Neural progenitor cell (in vitro differentiated cells): Measurements from ENCODE around the gene UVSSA. TPM values are rescaled to one million over a fixed set of nuclear protein-coding genes. Genes with fewer than 3 reads are reported as not detected.

Experiments
- DNase-seq: peaks from one replicate; pipeline ENCODE4 v3.0.0-alpha.2; 2016; ENCODE audit warnings: low spot score
- H2AFZ ChIP-seq: fragments of 200-600 bp; sonication (generic); replicated peaks from 2 replicates; pipeline ENCODE4 v1.6.1; 2016; ENCODE audit warnings: antibody characterized with exemption
- H3F3A ChIP-seq: fragments of 200-600 bp; sonication (generic); 2 replicates; pipeline ENCODE4 v1.6.1; 2016; ENCODE audit warnings: antibody characterized with exemption, low read depth
- H3K27ac ChIP-seq: fragments of 200-600 bp; sonication (generic); 2 replicates; pipeline ENCODE4 v1.5.1; 2016; ENCODE audit warnings: mild to moderate bottlenecking
- H3K27me3 ChIP-seq: fragments of 200-600 bp; sonication (generic); 2 replicates; pipeline ENCODE4 v1.6.1; 2016; ENCODE audit warnings: mild to moderate bottlenecking, moderate library complexity
- H3K36me3 ChIP-seq: fragments of 200-600 bp; sonication (generic); 2 replicates; pipeline ENCODE4 v1.5.1; 2016
- H3K4me1 ChIP-seq: fragments of 200-600 bp; sonication (generic); 2 replicates; pipeline ENCODE4 v1.6.1; 2016; ENCODE audit warnings: mixed run types
- H3K4me2 ChIP-seq: fragments of 200-600 bp; sonication (generic); 2 replicates; pipeline ENCODE4 v1.6.1; 2016
- H3K4me3 ChIP-seq: fragments of 200-600 bp; sonication (generic); 2 replicates; pipeline ENCODE4 v1.5.1; 2016
- H3K79me2 ChIP-seq: fragments of 200-600 bp; sonication (generic); 2 replicates; pipeline ENCODE4 v1.6.1; 2016; ENCODE audit warnings: low read depth
- H3K9ac ChIP-seq: fragments of 200-600 bp; sonication (generic); 2 replicates; pipeline ENCODE4 v1.6.1; 2016
- H3K9me3 ChIP-seq: fragments of 200-600 bp; sonication (generic); 2 replicates; pipeline ENCODE4 v1.5.1; 2016; ENCODE audit warnings: low read depth
- H4K20me1 ChIP-seq: fragments of 200-600 bp; sonication (generic); 2 replicates; pipeline ENCODE4 v1.6.1; 2016; ENCODE audit warnings: low read depth
- H3K27ac Mint-ChIP-seq: 3 replicates; pipeline ENCODE4 v1.8.0; 2021; ENCODE audit warnings: mixed read lengths
- H3K27me3 Mint-ChIP-seq: 2 replicates; pipeline ENCODE4 v1.8.0; 2022; ENCODE audit warnings: low read depth, mild to moderate bottlenecking, inconsistent platforms, moderate library complexity, mixed read lengths; ENCODE audit not compliant: insufficient read depth
- H3K36me3 Mint-ChIP-seq: 3 replicates; pipeline ENCODE4 v1.8.0; 2021; ENCODE audit warnings: mixed read lengths
- H3K4me1 Mint-ChIP-seq: 3 replicates; pipeline ENCODE4 v1.8.0; 2021; ENCODE audit warnings: mixed read lengths
- H3K4me3 Mint-ChIP-seq: 3 replicates; pipeline ENCODE4 v1.8.0; 2021; ENCODE audit warnings: mild to moderate bottlenecking, moderate library complexity, mixed read lengths
- H3K9me3 Mint-ChIP-seq: 3 replicates; pipeline ENCODE4 v1.8.0; 2020; ENCODE audit warnings: mixed read lengths
- CTCF ChIP-seq: fragments of 200-600 bp; sonication (generic); IDR thresholded peaks from 2 replicates; pipeline ENCODE4 v1.5.1; 2017; ENCODE audit warnings: antibody characterized with exemption, mild to moderate bottlenecking
- EZH2 ChIP-seq: fragments of 200-600 bp; sonication (generic); IDR thresholded peaks from 2 replicates; pipeline ENCODE4 v1.6.1; 2017; ENCODE audit warnings: antibody characterized with exemption, mild to moderate bottlenecking, moderate library complexity
- EZH2phosphoT487 ChIP-seq: fragments of 200-600 bp; sonication (generic); IDR thresholded peaks from 2 replicates; pipeline ENCODE4 v1.6.1; 2017; ENCODE audit warnings: antibody characterized with exemption
- total RNA-seq: library from RNA; depleted of rRNA; stranded (reverse); fragments of >200 nt; gene quantifications from 2 replicates; pipeline ENCODE4 v1.2.3, GENCODE V29; 2015; ENCODE audit warnings: low replicate concordance

The UVSSA gene
- total RNA-seq, 1 donor from 2014 or later: 10.9 TPM

GRCh38 chr4:1409491-1410425 is 62.8 kb downstream of the UVSSA start:
- no peak for DNase-seq
- Histone ChIP-seq H3K4me2 (no peak overlapping the region), H4K20me1 (peaks cover 57% of the 10 kb centered on the region), H3K27me3 (peaks cover 98% of the 10 kb centered on the region), H3K9me3 (no peaks in the 10 kb centered on the region), H3K4me1 (no peaks in the 10 kb centered on the region), H3K36me3 (no peaks in the 10 kb centered on the region), H3K4me3 (no peak overlapping the region), H2AFZ (no peak overlapping the region), H3K27ac (no peak overlapping the region), H3K79me2 (no peaks in the 10 kb centered on the region), H3F3A (no peaks in the 10 kb centered on the region), H3K9ac (no peak overlapping the region)
- Mint-ChIP-seq H3K27me3 (peaks cover 62% of the 10 kb centered on the region), H3K4me1 (peaks cover 4% of the 10 kb centered on the region), H3K9me3 (peaks cover 4% of the 10 kb centered on the region), H3K27ac (no peak overlapping the region), H3K4me3 (no peak overlapping the region), H3K36me3 (peaks cover 1% of the 10 kb centered on the region)
- TF ChIP-seq EZH2phosphoT487 (no peak), CTCF (no peak), EZH2 (no peak)

GRCh38 chr4:1410491-1411325 is 63.7 kb downstream of the UVSSA start:
- Histone ChIP-seq H4K20me1 (peaks cover 47% of the 10 kb centered on the region), H3K9ac (no peak overlapping the region), H2AFZ (no peak overlapping the region), H3F3A (no peaks in the 10 kb centered on the region), H3K36me3 (no peaks in the 10 kb centered on the region), H3K27me3 (peaks cover 98% of the 10 kb centered on the region), H3K79me2 (no peaks in the 10 kb centered on the region), H3K4me1 (no peaks in the 10 kb centered on the region), H3K27ac (no peak overlapping the region), H3K4me2 (no peak overlapping the region), H3K9me3 (no peaks in the 10 kb centered on the region), H3K4me3 (no peak overlapping the region)
- Mint-ChIP-seq H3K9me3 (peaks cover 8% of the 10 kb centered on the region), H3K4me3 (no peak overlapping the region), H3K4me1 (peaks cover 5% of the 10 kb centered on the region), H3K27ac (no peak overlapping the region), H3K27me3 (peaks cover 62% of the 10 kb centered on the region), H3K36me3 (peaks cover 3% of the 10 kb centered on the region)
- TF ChIP-seq EZH2phosphoT487 (no peak), CTCF (no peak), EZH2 (peak; percentile 64)
- DNase-seq: peak; percentile 97

- H3K27ac ChIP-seq: no peak overlapping the region
- peaks cover 47% of the 10 kb centered on the region for H4K20me1 ChIP-seq
- H3K36me3 Mint-ChIP-seq: peaks cover 3% of the 10 kb centered on the region
- no peaks in the 10 kb centered on the region for H3F3A ChIP-seq
- H3K9me3 ChIP-seq: no peaks in the 10 kb centered on the region
- peaks cover 68% of the 10 kb centered on the region for H3K27me3 Mint-ChIP-seq
- no peaks in the 10 kb centered on the region for H3K36me3 ChIP-seq
- no peaks in the 10 kb centered on the region for H3K79me2 ChIP-seq
- H3K4me2 ChIP-seq: no peak overlapping the region
- no peak overlapping the region for H3K27ac Mint-ChIP-seq
- H3K9ac ChIP-seq: no peak overlapping the region
- no peak overlapping the region for H3K4me3 Mint-ChIP-seq
- TF ChIP-seq EZH2phosphoT487 (no peak), EZH2 (no peak), CTCF (no peak)
- no peak overlapping the region for H2AFZ ChIP-seq
- peaks cover 8% of the 10 kb centered on the region for H3K9me3 Mint-ChIP-seq
- H3K4me1 ChIP-seq: no peaks in the 10 kb centered on the region
- no peak for DNase-seq
- H3K4me1 Mint-ChIP-seq: peaks cover 5% of the 10 kb centered on the region
- no peak overlapping the region for H3K4me3 ChIP-seq
- H3K27me3 ChIP-seq: peaks cover 91% of the 10 kb centered on the region
Measured at GRCh38 chr4:1411436-1412375, 64.7 kb downstream of the UVSSA start.
